Measurements from ENCODE around the gene TRABD2B.

DNA sequence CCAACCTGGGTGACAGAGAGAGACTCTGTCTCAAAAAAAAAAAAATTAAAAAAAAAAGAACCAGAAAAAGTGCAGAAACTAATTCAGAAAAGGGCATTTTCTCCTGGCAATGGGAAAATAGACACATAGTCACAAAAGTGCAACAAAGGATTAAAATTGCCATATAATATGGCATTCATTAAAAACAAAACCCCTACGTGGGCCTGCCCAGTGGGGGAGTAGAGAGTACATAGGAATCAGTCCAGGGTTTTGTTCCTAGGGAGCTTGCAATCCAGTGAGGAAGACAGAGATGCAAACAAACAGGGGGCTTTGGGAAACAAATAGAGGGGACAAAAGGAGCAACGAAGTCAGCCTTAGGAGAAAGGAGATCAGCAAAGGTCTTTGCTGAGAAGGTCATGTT, 4.5 kb upstream of the TRABD2B start:
- TF ChIP-seq CTCF (IDR thresholded peaks at IDR 0.05; ENCODE audit: insufficient read depth, low read depth, low read length) (no peak), EZH2 (IDR thresholded peaks at IDR 0.05; ENCODE audit: insufficient read depth, low read length) (no peak)
